ENCODE results near the gene RBFA. TPM values are rescaled to one million over a fixed set of nuclear protein-coding genes. Genes with fewer than 3 reads are reported as not detected.

Gene RBFA
- total RNA-seq, 1 donor from 2014 or later, result 30.2 TPM

- DNase-seq (ENCODE audit: extremely low spot score in 2 of 2), result no peak
- H3K27ac ChIP-seq, result no peak overlapping the region
- no peaks in the 10 kb centered on the region for H3K36me3 ChIP-seq
- no peaks in the 10 kb centered on the region for H3K4me1 ChIP-seq
- no peaks in the 10 kb centered on the region for H3K27me3 ChIP-seq
- TF ChIP-seq POLR2AphosphoS5 (IDR thresholded peaks at IDR 0.05; ENCODE audit: insufficient read depth in 1 of 2, low read depth in 1 of 2), result no peak
- TF ChIP-seq, protein P1, sequence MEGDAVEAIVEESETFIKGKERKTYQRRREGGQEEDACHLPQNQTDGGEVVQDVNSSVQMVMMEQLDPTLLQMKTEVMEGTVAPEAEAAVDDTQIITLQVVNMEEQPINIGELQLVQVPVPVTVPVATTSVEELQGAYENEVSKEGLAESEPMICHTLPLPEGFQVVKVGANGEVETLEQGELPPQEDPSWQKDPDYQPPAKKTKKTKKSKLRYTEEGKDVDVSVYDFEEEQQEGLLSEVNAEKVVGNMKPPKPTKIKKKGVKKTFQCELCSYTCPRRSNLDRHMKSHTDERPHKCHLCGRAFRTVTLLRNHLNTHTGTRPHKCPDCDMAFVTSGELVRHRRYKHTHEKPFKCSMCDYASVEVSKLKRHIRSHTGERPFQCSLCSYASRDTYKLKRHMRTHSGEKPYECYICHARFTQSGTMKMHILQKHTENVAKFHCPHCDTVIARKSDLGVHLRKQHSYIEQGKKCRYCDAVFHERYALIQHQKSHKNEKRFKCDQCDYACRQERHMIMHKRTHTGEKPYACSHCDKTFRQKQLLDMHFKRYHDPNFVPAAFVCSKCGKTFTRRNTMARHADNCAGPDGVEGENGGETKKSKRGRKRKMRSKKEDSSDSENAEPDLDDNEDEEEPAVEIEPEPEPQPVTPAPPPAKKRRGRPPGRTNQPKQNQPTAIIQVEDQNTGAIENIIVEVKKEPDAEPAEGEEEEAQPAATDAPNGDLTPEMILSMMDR (IDR thresholded peaks at IDR 0.05), result no peak
- TF ChIP-seq POLR2A (IDR thresholded peaks at IDR 0.05), result no peak
- intact Hi-C loops (cut with DNase I), result no loop called here
- H3K9me3 ChIP-seq, result peaks cover 10% of the 10 kb centered on the region
- H3K4me3 ChIP-seq, result no peak overlapping the region
These were observed 31.8 kb upstream of the RBFA start for GRCh38 chr18:80002468-80002867.

- no peak for DNase-seq (ENCODE audit: extremely low spot score in 2 of 2)
- TF ChIP-seq POLR2AphosphoS5 (IDR thresholded peaks at IDR 0.05; ENCODE audit: insufficient read depth in 1 of 2, low read depth in 1 of 2), result no peak
- TF ChIP-seq POLR2A (IDR thresholded peaks at IDR 0.05), result no peak
- TF ChIP-seq, protein P1 (IDR thresholded peaks at IDR 0.05), result no peak
- Histone ChIP-seq H3K27me3 (no peaks in the 10 kb centered on the region), H3K36me3 (no peaks in the 10 kb centered on the region), H3K4me3 (no peak overlapping the region), H3K4me1 (no peaks in the 10 kb centered on the region), H3K9me3 (peaks cover 10% of the 10 kb centered on the region), H3K27ac (no peak overlapping the region)
- intact Hi-C loops (cut with DNase I), result no loop called here
These were observed 29.5 kb upstream of the RBFA start for GRCh38 chr18:80004600-80005342.

GRCh38 chr18:80006724-80007123, 27.5 kb upstream of the RBFA start:
- Histone ChIP-seq H3K4me3 (no peak overlapping the region), H3K4me1 (no peaks in the 10 kb centered on the region), H3K9me3 (no peaks in the 10 kb centered on the region), H3K36me3 (no peaks in the 10 kb centered on the region), H3K27me3 (no peaks in the 10 kb centered on the region), H3K27ac (no peak overlapping the region)
- TF ChIP-seq POLR2A (IDR thresholded peaks at IDR 0.05) (no peak), POLR2AphosphoS5 (IDR thresholded peaks at IDR 0.05; ENCODE audit: insufficient read depth in 1 of 2, low read depth in 1 of 2) (no peak)
- TF ChIP-seq, protein P1 (IDR thresholded peaks at IDR 0.05), result no peak
- no peak for DNase-seq (ENCODE audit: extremely low spot score in 2 of 2)
- intact Hi-C loops (cut with DNase I), result no loop called here

- Histone ChIP-seq H3K36me3 (no peaks in the 10 kb centered on the region), H3K27me3 (no peaks in the 10 kb centered on the region), H3K4me3 (no peak overlapping the region), H3K27ac (peak overlapping the region; percentile 50), H3K9me3 (peaks cover 6% of the 10 kb centered on the region), H3K4me1 (no peaks in the 10 kb centered on the region)
- intact Hi-C loops (cut with DNase I), result no loop called here
- TF ChIP-seq, protein P1 (IDR thresholded peaks at IDR 0.05), result no peak
- TF ChIP-seq POLR2A (IDR thresholded peaks at IDR 0.05), result no peak
- peak; percentile 31 to 70 for TF ChIP-seq POLR2AphosphoS5 (IDR thresholded peaks at IDR 0.05; ENCODE audit: insufficient read depth in 1 of 2, low read depth in 1 of 2)
- no peak for DNase-seq (ENCODE audit: extremely low spot score in 2 of 2)
These were observed 24.3 kb upstream of the RBFA start for GRCh38 chr18:80009661-80010550.
